ENCODE results near the gene AP2S1.
"Not testable (repeated sequence)": the region's sequence is repeated elsewhere in the genome, so short reads cannot be mapped to it uniquely, and the experiment has no call there.

The AP2S1 gene

DNA sequence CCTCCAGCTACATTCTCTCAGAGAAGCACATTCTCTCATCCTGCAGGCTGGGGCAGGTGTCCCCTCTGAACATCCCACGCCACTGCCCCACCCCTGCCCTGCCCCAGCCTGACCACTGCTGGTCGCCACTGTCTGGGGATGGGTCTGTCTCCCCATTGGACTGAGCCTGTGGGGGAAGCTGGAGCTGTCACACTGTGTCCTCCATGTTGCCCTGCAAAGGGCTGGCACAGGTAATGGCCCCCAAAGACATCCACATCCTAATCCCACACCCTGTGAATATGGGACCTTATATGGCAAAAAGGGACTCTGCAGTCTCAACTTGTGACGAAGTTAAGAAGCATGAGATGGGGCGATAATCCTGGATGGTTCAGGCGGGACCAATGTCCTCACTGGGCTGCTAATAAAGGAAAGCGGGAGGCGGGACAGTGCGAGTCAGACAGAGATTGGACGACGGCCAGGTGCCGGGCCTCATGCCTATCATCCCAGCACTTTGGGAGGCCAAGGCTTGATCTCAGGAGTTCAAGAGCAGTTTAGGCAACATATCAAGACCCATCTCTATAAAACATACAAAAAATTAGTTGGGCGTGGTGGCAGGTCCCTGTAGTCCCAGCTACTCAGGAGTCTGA, 9.1 kb downstream of the AP2S1 start:
- no peak for DNase-seq (ENCODE audit: low read depth)

DNA sequence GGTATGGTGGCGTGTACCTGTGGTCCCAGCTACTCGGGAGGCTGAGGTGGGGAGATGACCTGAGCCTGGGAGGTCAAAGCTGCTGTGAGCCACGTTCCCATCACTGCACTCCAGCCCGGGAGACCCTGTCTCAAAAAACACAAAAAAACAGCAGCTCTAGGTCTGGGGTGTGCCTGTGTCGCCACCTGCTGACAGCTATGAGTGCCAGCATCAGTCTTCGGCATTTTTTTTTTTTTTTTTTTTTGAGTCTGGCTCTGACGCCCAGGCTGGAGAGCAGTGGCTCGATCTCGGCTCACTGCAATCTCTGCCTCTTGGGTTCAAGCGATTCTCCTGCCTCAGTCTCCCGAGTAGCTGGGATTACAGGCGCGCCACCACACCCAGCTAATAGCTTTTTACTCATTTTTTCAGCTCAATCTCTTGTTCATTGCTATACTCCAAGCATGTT, 10.1 kb downstream of the AP2S1 start:
- DNase-seq (ENCODE audit: low read depth): peak; percentile 26

GRCh38 chr19:46839752-46840497, 10.7 kb downstream of the AP2S1 start:
- no peak for DNase-seq (ENCODE audit: low read depth)

- no peak for DNase-seq (ENCODE audit: low read depth)
Observed at GRCh38 chr19:46838160-46838559, 12.5 kb downstream of the AP2S1 start.

- DNase-seq (ENCODE audit: low read depth): no peak
Observed at GRCh38 chr19:46834984-46835383, 15.7 kb downstream of the AP2S1 start.

DNA sequence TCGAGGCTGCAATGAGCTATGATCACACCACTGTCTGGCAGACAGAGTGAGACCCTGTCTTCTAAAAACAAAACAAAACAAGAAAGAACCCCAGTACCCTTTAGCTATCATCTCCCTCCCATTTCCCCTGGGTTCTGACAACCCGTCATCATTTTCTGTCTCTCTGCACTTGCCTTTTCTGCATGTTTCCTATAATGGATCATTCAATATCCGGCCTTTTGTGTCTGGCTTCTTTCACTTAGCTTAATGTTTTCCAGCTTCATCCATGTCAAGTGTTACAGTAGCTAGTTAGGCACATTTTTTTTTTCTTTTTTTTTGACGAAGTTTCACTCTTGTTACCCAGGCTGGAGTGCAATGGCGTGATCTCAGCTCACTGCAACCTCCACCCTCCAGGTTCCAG, 16.5 kb downstream of the AP2S1 start:
- DNase-seq (ENCODE audit: low read depth): no peak

- DNase-seq (ENCODE audit: low read depth): no peak
Observed at GRCh38 chr19:46830864-46831263, 19.8 kb downstream of the AP2S1 start.

- DNase-seq (ENCODE audit: low read depth): no peak
Observed at GRCh38 chr19:46828484-46828883, 22.2 kb downstream of the AP2S1 start.

GRCh38 chr19:46825731-46826055, 25.0 kb downstream of the AP2S1 start:
- DNase-seq (ENCODE audit: low read depth): no peak

DNA sequence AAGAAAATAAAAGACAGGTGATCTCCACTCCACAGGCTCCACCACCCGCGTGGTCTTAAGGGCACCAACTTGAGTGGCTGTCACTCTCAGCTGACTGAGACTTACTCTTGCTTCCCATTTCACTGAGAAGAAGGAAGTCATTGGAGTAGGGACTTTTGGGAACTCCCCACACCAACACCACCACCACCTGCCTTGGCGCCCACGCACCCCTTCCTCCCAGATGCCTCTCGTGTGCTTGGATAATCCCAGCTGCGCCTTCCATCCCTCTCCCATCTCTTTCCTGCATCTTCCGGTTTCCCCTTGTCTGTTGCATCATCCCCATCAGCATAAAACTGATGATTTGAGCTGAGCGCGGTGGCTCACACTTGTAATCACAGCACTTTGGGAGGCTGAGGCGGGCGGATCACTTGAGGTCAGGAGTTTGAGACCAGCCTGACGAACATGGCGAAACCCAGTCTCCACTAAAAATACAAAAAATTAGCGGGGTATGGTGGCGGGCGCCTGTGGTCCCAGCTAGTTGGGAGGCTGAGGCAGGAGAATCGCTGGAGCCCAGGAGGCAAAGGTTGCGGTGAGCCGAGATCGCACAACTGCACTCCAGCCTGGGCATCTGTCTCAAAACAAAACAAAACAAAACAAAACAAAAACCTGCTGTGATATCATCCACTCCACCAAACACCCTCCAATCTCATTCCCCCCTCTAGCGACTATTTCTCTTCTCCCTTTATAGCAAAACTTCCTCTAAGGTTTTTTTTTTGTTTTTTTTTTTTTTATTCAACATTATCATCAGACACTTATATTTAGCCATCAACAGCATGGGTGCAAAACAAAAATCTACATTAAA, 25.5 kb downstream of the AP2S1 start:
- DNase-seq (ENCODE audit: low read depth): no peak

DNA sequence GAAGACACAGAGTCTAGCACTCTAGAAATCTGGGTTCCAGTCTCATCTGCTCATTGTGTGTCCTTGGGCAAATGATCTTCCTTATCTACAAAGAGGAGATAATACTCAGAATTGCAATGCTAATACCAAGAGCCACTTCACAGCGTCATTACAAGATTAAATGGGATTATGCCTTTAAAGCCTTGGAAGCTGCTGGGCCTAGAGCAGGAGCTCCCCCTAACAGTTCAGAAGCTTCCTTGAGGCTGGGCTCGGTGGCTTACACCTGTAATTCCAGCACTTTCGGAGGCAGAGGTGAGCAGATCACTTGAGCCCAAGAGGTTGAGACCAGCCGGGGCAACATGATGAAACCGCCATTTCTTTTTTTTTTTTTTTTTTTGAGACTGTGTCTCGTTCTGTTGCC, 27.6 kb downstream of the AP2S1 start:
- no peak for DNase-seq (ENCODE audit: low read depth)

GRCh38 chr19:46822410-46822787, 28.2 kb downstream of the AP2S1 start:
- DNase-seq (ENCODE audit: low read depth): not testable (repeated sequence)

DNA sequence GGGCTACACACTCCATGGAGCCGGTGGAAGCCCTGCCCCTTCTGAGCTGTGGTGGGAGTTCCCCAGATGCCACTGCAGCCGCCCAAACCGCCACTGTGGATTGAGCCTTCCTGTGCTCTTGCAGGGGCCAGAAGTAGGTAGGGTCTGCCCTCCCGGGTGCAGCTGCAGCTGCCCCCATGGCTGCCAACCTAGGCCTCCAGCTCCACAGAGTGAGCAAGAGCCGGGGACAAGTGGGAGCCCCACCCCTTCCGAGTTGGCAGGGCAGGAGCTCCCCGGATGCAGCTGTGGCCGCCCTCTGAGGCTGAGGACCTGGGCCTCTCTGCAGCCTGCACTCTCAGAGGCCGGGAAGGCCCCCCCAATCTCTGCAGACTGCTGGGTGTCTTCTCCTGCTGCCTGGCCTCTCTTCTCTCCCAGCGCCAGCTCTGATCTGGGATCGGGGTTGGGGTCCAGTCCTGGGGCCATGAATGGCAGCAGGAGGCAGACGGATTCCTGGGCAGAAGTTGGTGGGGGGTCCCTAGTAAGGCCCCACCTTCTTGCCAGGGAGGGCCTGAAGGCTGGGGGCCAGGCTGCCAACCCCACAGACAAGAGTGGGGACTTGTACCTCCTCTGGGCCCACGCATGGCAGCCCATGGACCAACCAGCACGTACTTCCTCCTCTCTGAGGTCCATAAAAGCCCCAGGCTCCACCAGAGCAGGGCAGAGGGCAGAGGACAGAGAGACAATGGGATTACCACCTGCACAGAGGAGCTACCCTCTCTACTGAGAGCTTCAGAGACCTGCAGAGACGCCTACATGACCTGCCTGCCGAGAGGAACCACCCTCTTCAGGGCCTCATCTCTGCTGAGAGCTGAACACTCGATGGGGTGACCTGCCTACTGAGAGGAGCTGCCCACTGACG, 28.9 kb downstream of the AP2S1 start:
- DNase-seq (ENCODE audit: low read depth): peak; percentile 36

- DNase-seq (ENCODE audit: low read depth): no peak
Observed at GRCh38 chr19:46818812-46819211, 31.8 kb downstream of the AP2S1 start.

DNA sequence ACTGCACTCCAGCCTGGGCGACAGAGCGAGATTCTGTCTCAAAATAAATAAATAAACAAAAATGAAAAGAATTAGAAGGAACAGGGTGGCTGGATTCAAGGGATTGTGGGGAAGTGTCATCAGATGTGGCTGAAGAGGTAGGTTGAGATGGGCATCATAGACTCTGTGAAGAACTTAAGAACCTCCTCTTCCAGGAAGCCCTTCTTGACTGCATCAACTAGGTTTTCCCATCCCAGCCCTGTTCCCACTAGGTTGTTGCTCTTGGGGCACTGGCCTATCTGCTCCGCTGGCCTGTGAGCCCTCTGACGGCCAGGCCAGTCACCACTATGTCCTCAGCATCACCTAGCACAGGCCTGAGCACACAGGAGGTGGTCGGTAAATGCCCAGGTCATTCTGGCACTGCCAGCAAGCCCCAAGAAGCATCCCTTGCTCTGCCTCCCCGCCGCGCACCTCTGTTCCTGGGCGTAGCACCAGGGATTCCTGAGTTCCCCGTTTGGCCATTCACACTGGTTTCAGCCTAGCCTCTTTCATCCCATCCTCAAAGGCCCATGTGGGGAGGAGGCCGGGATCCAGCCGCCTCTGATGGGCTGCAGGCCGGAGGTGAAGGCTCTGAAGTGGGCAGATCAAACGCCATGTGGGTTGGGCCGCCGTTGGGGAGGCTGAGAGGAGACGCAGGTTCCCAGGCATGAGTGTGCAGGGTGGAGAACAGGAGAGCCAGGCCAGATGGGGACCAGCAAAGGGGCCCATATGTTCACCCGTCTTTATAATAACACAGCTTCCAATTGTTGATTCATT, 34.6 kb downstream of the AP2S1 start:
- DNase-seq (ENCODE audit: low read depth): no peak

GRCh38 chr19:46813839-46814358, 36.7 kb downstream of the AP2S1 start:
- no peak for DNase-seq (ENCODE audit: low read depth)

GRCh38 chr19:46812977-46813838, 37.4 kb downstream of the AP2S1 start:
- DNase-seq (ENCODE audit: low read depth): no peak

GRCh38 chr19:46809534-46810272, 40.9 kb downstream of the AP2S1 start:
- DNase-seq (ENCODE audit: low read depth): no peak

DNA sequence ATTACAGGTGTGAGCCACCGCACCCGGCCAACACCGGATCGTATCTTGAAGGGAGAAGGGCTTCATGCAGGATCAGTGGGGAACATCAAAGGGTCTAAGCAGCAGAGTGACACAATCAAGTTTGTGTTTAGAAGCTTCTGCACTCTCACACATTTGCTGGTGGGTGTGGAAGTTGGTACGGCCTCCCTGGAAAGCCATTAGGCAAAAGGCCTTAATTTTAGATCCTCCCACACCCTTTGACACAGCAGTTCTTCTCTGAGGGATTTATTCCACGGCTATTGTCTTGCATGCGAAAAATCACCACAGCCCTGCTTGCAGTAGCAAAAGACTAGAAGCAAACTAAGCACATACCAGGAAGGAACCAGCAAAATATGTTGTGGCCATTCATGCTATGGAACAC, 44.0 kb downstream of the AP2S1 start:
- DNase-seq (ENCODE audit: low read depth): no peak
